Measurements from ENCODE around the gene ROM1. TPM values are rescaled to one million over a fixed set of nuclear protein-coding genes. Genes with fewer than 3 reads are reported as not detected.

The ROM1 gene
- total RNA-seq, 1 donor from 2014 or later: 9.9 TPM

- DNase-seq (ENCODE audit: low spot score): no peak
Measured at GRCh38 chr11:62588966-62589637, 24.0 kb upstream of the ROM1 start.

DNA sequence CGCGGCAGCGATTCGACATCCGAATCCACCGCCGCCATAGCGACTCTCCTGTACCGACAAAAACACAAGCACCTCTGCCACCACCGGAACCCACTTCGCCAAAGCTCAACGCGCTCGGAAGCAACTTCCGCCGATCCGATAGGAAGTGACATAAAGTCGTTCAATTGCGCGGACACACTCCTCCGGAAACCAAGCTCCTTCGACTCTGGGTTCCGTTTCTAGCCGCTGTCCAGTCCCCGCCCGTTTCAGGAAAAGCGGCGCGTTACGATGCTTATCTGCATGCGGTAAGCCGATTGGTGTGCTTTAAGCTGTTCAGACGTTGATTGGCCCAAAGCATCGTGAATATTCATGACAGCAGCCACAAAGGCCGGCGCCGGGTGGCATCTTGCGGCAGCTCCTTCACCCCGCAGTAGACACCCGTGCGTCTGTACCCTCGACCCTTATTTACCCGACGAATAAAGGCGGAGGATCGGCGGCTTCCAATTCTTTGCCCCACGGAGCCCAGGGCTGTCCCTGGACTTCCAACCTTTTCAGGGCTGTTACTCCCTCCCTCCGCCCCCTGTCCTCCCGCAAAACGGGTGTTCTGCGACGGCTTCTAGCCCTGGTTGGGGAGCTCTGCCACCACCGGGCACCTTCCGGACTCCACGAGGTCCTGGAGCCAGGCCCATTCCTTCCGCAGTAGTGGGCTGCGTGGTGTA lies 21.5 kb upstream of the ROM1 start, which contains the start of gene TUT1:
TSS of gene TUT1 (minus strand) at position 76 of the 698 bp plus-strand sequence. CDS start at position 38, 38 bp downstream.
- peak; percentile 98 for DNase-seq (ENCODE audit: low spot score)

GRCh38 chr11:62592146-62592815 lies 20.8 kb upstream of the ROM1 start:
- no peak for DNase-seq (ENCODE audit: low spot score)

GRCh38 chr11:62592989-62593421 lies 20.1 kb upstream of the ROM1 start:
- no peak for DNase-seq (ENCODE audit: low spot score)

- peak; percentile 84 for DNase-seq (ENCODE audit: low spot score)
Measured at GRCh38 chr11:62593434-62594044, 19.5 kb upstream of the ROM1 start.

- DNase-seq (ENCODE audit: low spot score): no peak
Measured at GRCh38 chr11:62595124-62595523, 17.9 kb upstream of the ROM1 start.

DNA sequence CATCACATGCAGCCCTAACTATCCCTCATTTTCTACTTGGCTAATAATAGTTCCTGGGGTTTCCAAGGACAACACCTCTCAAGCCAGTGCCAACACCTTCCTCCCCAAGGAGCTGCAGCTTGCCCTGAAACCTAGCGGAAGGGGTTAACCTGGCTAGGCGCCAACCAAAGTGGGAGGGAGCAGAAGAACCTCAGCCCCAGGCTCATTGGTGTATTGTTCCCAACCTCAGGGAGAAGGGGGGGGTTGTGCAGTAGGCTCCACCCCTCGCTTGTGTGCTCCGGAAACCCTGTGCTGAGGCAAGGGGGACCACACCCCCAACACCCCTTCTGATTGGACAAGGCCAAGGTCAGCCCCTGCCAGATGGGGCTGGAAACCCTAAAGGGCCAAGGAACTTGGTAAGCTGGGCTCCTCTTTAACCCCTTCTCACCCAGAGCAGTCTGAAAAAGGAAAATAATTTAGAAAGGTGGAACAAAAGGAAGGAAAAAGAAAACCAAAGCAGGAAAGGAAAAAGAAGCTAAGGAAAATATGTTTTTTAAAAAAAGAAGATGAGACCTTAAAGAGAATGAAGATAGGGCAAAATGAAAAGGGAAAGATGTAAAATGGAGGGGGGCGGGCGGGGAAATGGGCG lies 13.9 kb upstream of the ROM1 start:
- peak; percentile 93 for DNase-seq (ENCODE audit: low spot score)

DNA sequence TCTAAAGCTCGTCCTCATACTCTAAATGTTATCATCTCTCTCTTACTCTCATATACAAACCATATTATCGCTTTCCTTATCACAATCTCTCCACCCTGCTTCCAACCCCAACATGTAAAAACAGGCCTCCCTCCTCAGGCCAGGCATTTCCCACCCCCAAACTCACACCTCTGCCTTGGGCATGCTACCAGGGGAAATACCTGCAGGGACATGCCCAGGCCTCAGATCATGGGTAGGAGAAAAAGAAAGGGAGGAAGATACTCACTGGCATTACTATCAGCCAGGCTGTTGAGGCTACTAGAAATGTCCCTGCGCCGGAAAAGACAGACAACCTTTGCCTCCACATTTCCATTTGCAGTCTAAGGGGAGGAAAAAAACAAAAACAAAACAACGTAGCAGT lies 13.2 kb upstream of the ROM1 start:
- DNase-seq (ENCODE audit: low spot score): no peak

DNA sequence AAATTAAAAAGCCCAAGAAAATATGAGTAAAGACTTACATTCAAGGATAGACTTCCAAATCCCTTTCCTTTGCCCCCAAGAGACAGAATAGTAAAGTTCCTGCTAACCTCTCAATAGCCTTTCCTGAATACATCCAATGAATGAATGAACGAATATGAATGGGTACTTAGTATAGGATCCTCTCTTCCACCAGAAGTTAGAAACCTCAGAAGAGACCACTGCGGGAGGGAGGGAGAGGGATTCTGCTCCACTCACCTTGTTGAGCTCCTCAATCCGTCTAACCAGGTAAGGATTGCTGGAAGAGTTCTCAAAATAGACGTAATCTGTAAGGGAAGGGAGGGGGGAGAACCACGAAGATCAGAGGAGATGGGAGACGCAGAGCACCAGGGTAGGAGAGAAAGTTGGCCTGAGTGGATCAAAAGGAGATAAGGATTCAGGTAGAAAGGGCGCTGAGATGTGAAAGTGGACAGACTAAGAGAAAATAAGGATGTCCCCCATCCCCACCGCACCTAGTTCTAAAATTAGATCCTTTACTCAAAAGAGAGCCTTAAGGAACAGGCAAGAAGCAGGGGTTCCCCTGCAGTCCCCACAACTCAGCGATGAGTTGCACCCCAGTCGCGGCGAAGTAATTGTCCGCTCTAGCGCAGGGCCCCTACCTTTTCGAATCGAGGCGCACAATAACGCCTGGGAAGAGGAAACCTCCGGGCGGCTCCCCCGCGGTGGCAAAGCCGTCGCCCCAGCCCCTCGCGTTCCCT lies 12.5 kb upstream of the ROM1 start:
- no peak for DNase-seq (ENCODE audit: low spot score)

DNA sequence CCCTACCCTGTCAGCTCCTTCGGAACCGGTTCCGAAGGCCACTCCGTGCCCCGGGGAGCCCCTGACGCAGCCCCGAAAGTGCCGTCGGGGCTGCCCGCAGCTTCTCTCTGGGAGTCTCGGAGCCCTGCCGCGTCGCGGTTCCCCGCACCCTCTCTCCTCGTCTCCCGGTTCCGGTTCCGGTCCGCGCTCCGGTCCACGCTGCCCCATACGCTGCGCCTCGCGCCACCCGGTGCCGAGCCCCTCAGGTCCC lies 12.0 kb upstream of the ROM1 start:
- DNase-seq (ENCODE audit: low spot score): peak; percentile 39

- DNase-seq (ENCODE audit: low spot score): peak; percentile 98
Measured at GRCh38 chr11:62601372-62602140, 11.5 kb upstream of the ROM1 start, which contains the start of gene MTA2. Gene MTA2, minus strand, starts transcription at chr11:62601865. Its CDS starts 415 bp downstream, at chr11:62601450.

- DNase-seq (ENCODE audit: low spot score): peak; percentile 59
Measured at GRCh38 chr11:62602141-62603071, 10.7 kb upstream of the ROM1 start.

DNA sequence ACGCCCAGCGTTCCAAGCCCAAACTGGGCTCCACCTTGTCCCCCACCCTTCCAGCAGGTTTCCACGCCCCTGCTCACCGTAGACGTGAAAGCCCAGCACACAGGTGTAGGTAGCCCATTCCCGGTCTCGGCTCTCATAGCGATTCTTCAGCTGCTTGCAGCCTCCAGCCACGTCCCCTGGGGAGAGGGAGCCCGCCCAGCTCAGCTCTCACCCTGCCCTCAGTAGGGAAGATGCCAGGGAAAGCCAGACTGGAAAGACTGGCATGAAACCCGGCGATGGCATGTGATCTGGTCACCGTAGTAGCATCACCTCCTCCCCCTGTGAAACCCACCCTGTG lies 10.0 kb upstream of the ROM1 start:
- no peak for DNase-seq (ENCODE audit: low spot score)

DNA sequence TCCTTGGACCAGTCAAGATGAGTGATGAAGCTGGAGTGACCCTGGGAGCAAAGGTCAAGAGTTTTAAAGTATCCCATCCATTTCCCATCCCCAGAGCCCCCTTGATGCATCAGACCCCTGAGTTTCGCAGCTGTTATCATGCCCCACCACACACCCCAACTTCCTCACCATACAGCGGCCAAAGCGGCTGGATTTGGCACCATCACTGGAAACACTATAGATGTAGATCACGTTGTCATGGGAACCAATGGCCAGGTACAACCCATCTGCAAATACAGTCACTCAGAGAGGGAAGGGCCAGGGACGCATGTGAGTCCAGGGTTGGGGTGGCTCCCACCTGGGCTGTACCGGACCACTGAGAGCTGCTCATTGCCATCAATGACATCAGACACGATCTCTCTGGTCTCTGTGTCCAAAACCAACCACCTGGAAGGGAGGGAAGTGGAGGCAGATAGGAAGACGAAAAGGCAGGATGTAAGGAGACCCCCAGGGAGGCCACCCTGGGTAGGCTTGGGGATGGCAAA lies 9.2 kb upstream of the ROM1 start:
- DNase-seq (ENCODE audit: low spot score): no peak

- DNase-seq (ENCODE audit: low spot score): no peak
Measured at GRCh38 chr11:62604460-62605120, 8.5 kb upstream of the ROM1 start.

DNA sequence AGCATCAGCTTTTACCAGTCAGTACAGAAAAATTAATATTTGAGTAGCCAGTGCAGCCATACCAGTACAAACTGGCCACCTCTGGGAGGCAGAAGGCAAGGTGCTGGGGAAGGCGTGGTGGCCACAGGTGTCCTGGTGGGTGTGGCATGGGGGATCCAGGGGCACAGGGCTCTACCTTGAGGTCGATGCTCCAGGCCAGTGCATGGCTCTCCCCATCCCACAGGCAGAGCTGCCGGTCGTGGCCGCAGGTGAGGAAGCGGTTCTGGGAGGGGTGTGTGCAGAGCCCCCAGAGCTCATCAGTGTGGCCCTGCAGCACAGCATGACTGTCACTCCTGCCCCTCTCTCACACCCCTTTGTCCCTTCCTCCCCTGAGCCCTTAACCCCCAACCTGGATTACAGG lies 7.6 kb upstream of the ROM1 start:
- no peak for DNase-seq (ENCODE audit: low spot score)

GRCh38 chr11:62605902-62606301 lies 7.2 kb upstream of the ROM1 start:
- DNase-seq (ENCODE audit: low spot score): no peak

- DNase-seq (ENCODE audit: low spot score): no peak
Measured at GRCh38 chr11:62607714-62608113, 5.3 kb upstream of the ROM1 start.

DNA sequence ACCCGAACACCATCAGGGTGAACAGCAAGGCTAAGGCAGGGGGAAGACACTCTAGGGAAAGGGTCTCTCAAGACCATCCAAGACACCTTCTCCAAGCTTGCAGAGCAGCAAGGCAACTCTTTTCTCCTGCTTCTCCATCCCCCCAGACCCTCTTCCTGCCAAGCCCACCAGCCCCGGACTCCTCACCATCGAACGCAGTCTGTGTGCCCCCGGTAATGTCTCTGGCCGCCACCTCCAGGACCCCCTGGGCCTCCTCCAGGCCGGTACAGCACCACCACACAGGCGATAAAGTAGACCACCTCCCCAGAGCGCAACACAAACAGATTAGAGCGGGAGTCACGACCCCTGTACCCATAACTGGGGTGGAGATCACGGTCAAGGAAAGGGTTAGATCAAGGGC lies 4.3 kb upstream of the ROM1 start:
- no peak for DNase-seq (ENCODE audit: low spot score)

Measured in mucosa of gallbladder (tissue), 1 donor.